ENCODE results near the gene JMJD1C. TPM values are rescaled to one million over a fixed set of nuclear protein-coding genes. Genes with fewer than 3 reads are reported as not detected.

JMJD1C gene
- total RNA-seq, 1 experiment from 2014 or later: 66.3 TPM

DNA sequence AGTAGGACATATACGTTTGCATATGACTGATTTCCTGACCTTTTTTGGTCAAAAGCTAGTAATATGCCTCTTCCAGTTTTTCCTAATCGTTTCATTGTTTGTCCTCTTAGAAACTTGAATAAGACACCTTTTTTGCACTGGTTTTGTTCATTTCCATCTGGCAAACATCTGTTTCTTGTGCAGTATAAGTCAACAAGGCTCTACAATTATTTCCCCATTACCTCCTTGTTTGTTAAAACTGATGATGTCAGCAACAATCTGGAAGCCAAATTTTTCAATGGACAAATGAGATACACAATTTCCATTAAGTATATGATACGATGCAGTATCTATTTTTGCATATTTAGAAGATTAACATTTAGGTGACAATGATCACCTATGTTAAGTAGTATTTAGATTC is 183.8 kb downstream of the JMJD1C start:
- H3K9me2 ChIP-seq (ENCODE audit: insufficient read depth): no peaks in the 10 kb centered on the region
- ATAC-seq: no peak
- intact Hi-C loops (cut with micrococcal nuclease): no loop called here
- no peak overlapping the region for H3K4me3 ChIP-seq (replicated peaks in 1 of 2; ENCODE audit: low read depth in 1 of 2, low read length in 2 of 2)
- no peak overlapping the region for H3K4me2 ChIP-seq (ENCODE audit: low read length)
- H3K27me3 ChIP-seq (ENCODE audit: insufficient read depth, low read length): no peaks in the 10 kb centered on the region
- ChIA-PET POLR2A (no interaction called here), CTCF (no interaction called here), RAD21 (ENCODE audit: low non-redundant PET in 1 of 2, low total read pairs in 2 of 2, uncharacterized antibody in 2 of 2, unreplicated experiment in 2 of 2) (no interaction called here)
- peaks cover 4 to 6% of the 10 kb centered on the region in 2 experiments for H3K4me1 ChIP-seq (ENCODE audit: control insufficient read depth in 1 of 2, insufficient read depth in 2 of 2, low read length in 2 of 2)
- no peak overlapping the region for H3K27ac ChIP-seq (ENCODE audit: low read depth, low read length)
- no TSS peak for BruUV-seq (replicated peaks)
- H3K9me3 ChIP-seq (ENCODE audit: control insufficient read depth in 1 of 2, insufficient read depth in 1 of 2, low read depth in 1 of 2, low read length in 2 of 2): no peaks in the 10 kb centered on the region
- peaks cover 39% of the 10 kb centered on the region for H3K79me2 ChIP-seq (ENCODE audit: insufficient read depth, low read length)
- no peak for DNase-seq (ENCODE audit: low read depth, low spot score)
- TF ChIP-seq, protein P1, sequence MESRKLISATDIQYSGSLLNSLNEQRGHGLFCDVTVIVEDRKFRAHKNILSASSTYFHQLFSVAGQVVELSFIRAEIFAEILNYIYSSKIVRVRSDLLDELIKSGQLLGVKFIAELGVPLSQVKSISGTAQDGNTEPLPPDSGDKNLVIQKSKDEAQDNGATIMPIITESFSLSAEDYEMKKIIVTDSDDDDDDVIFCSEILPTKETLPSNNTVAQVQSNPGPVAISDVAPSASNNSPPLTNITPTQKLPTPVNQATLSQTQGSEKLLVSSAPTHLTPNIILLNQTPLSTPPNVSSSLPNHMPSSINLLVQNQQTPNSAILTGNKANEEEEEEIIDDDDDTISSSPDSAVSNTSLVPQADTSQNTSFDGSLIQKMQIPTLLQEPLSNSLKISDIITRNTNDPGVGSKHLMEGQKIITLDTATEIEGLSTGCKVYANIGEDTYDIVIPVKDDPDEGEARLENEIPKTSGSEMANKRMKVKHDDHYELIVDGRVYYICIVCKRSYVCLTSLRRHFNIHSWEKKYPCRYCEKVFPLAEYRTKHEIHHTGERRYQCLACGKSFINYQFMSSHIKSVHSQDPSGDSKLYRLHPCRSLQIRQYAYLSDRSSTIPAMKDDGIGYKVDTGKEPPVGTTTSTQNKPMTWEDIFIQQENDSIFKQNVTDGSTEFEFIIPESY (IDR thresholded peaks at IDR 0.05; ENCODE audit: extremely low read depth, insufficient replicate concordance, low read length): no peak
- no peak for TF ChIP-seq SIN3A (IDR thresholded peaks at IDR 0.05; ENCODE audit: low read depth)
- TF ChIP-seq, protein P2, sequence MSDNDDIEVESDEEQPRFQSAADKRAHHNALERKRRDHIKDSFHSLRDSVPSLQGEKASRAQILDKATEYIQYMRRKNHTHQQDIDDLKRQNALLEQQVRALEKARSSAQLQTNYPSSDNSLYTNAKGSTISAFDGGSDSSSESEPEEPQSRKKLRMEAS (IDR thresholded peaks at IDR 0.05): no peak
- TF ChIP-seq POLR2AphosphoS5 (IDR thresholded peaks at IDR 0.05; ENCODE audit: low read depth, low read length): no peak
- TF ChIP-seq, protein P3, sequence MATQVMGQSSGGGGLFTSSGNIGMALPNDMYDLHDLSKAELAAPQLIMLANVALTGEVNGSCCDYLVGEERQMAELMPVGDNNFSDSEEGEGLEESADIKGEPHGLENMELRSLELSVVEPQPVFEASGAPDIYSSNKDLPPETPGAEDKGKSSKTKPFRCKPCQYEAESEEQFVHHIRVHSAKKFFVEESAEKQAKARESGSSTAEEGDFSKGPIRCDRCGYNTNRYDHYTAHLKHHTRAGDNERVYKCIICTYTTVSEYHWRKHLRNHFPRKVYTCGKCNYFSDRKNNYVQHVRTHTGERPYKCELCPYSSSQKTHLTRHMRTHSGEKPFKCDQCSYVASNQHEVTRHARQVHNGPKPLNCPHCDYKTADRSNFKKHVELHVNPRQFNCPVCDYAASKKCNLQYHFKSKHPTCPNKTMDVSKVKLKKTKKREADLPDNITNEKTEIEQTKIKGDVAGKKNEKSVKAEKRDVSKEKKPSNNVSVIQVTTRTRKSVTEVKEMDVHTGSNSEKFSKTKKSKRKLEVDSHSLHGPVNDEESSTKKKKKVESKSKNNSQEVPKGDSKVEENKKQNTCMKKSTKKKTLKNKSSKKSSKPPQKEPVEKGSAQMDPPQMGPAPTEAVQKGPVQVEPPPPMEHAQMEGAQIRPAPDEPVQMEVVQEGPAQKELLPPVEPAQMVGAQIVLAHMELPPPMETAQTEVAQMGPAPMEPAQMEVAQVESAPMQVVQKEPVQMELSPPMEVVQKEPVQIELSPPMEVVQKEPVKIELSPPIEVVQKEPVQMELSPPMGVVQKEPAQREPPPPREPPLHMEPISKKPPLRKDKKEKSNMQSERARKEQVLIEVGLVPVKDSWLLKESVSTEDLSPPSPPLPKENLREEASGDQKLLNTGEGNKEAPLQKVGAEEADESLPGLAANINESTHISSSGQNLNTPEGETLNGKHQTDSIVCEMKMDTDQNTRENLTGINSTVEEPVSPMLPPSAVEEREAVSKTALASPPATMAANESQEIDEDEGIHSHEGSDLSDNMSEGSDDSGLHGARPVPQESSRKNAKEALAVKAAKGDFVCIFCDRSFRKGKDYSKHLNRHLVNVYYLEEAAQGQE (IDR thresholded peaks at IDR 0.05; ENCODE audit: low read depth): no peak
- no peak for TF ChIP-seq YY1 (IDR thresholded peaks at IDR 0.05; ENCODE audit: extremely low read depth, insufficient replicate concordance, low read depth, low read length)
- TF ChIP-seq JUND (IDR thresholded peaks at IDR 0.05): no peak
- TF ChIP-seq ZNF274 (IDR thresholded peaks at IDR 0.05; ENCODE audit: low read depth, low read length): no peak
- no peak for TF ChIP-seq POLR2A (IDR thresholded peaks at IDR 0.05; ENCODE audit: borderline replicate concordance, extremely low read depth, insufficient read depth, insufficient read length)
- no peak for TF ChIP-seq TCF7L2 (IDR thresholded peaks at IDR 0.05; ENCODE audit: borderline replicate concordance, extremely low read depth, insufficient read depth, insufficient read length)
- TF ChIP-seq ELF1 (IDR thresholded peaks at IDR 0.05; ENCODE audit: borderline replicate concordance, low read depth): no peak
- no peak for TF ChIP-seq CBX3 (IDR thresholded peaks at IDR 0.05; ENCODE audit: low read depth)
- TF ChIP-seq SP1 (IDR thresholded peaks at IDR 0.05; ENCODE audit: low read depth): no peak
- TF ChIP-seq RAD21 (IDR thresholded peaks at IDR 0.05; ENCODE audit: low read depth): no peak
- no peak for TF ChIP-seq CEBPB (IDR thresholded peaks at IDR 0.05; ENCODE audit: low read depth)
- no peak for TF ChIP-seq SRF (IDR thresholded peaks at IDR 0.05; ENCODE audit: low read depth)
- no peaks in the 10 kb centered on the region; the same call in 1 of the 2 replicates for H4K20me1 ChIP-seq (ENCODE audit: insufficient read depth)
- no peak overlapping the region for H2AFZ ChIP-seq (ENCODE audit: low read depth, low read length, poor library complexity, severe bottlenecking)
- no peaks in the 10 kb centered on the region for H3K36me3 ChIP-seq (ENCODE audit: control insufficient read depth in 1 of 2, insufficient read depth in 2 of 2, low read length in 2 of 2)
- no peak overlapping the region for H3K9ac ChIP-seq (ENCODE audit: low read length)

Measured in HCT116 (cell line).